Activated CD4-positive, alpha-beta T cell treated with anti-CD3 and anti-CD28 coated beads, Interleukin-2, Interleukin-4, amounts not matched to agents 100 ng/mL and 50 ng/mL, durations not matched to agents 16 hours and 8 hours (primary cell): ENCODE data around the gene LHFPL5.

Source experiments
- DNase-seq: peaks from one replicate; pipeline ENCODE4 v3.0.0-alpha.2; 2020; ENCODE audit warnings: low spot score

LHFPL5 gene

DNA sequence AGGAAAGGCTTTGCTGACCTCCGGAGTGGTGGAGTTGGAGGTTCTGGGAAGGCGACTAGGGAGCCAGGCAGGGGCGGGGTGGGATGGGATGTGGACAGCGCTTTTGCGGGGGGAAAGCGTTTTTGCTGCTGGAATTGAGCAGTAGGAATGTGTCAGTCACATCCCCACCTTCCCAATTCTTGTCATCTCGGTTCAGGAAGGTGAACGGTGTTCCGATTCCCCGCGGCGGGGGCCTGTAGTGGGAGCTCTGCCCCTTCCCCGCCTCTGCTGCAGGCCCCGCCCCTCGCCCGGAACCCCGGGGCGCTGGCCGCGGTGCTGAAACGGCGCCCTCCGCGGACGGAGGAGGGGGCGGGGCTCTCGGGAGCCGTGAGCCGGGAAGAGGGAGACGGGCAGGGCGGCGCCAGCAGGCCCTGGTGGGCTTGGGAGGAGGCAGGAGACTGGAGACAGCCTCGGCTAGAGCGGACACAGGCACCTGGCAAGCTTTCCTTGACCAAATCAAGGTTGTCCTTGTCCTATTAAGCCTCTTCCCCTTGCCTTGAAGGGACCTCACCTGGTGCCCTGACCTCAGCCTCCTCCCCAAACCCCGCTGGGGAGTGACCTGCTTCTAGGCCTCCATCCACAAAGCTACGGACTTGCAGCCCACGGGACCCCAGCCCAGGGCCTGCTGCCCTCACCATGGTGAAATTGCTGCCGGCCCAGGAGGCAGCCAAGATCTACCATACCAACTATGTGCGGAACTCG, at the start of gene LHFPL5:
Gene LHFPL5 (plus strand): TSS at position 357 of the 741 bp plus-strand sequence. CDS start 319 bp downstream, at position 676.
- DNase-seq, result peak; percentile 30

DNA sequence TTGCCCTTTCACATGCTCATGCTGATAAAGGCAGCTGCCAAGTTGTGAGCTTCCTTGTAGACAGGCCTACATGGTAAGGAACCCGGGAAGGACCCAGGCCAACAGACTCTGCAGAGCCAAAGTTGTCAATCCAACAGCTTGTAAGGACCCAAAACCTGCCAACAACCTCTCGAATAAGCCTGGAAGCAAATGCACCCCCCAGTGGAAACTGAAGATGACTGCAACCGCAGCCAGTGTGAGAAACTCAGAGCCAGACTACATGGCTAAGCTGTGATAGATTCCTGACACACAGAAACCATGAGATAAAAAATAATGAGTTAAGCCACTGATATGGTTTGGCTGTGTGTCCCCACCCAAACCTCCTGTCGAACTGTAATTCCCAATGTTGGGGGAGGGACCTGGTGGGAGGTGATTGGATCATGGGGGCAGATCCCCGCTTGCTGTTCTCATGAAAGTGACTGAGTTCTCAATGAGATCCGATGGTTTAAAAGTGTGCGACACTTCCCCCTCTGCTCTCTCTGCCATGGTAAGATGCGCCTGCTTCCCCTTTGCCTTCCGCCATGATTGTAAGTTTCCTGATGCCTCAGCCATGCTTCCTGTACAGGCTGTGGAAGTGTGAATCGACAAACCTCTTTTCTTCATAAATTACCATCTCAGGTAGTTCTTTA, 47.6 kb upstream of the LHFPL5 start:
- peak; percentile 45 for DNase-seq

DNA sequence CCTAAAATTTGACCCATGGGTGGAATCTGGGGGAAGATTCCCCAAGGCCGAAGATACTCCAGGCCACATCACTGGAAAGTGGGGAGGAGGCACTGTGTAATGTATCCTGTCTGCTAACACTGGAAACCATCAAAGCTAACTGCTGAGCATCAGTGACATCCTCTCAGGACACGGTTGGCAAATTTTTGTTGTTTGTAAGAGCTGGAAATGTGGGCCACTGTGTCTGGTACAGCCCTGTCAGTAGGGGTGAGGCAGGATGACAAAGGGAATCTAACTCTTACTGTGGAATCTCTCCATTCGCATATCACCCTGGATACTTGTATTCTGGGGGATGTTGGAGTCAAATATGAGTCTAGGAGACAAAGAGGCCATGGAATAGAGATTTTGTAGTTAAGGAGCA, 45.7 kb upstream of the LHFPL5 start:
- DNase-seq, result no peak

DNA sequence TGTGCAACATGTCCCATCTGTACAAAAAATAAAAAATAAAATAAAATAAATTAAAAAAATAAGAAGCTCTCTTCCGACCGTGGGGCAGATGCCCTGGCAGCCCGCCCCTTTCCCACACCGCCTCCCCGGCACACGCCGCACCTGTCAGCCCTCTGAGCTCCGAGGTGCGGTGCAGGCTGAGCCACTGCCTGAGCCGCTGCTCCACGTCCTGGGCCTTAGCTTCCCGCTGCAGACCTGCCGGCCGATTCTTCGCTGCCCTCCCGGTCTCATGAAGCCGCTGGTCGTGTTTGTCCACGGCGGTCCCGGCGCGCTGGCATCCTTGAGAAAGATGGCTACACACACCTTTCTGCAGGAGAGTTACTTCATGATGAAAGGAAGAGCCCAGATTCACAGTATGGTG, 39.4 kb upstream of the LHFPL5 start:
- DNase-seq, result no peak

DNA sequence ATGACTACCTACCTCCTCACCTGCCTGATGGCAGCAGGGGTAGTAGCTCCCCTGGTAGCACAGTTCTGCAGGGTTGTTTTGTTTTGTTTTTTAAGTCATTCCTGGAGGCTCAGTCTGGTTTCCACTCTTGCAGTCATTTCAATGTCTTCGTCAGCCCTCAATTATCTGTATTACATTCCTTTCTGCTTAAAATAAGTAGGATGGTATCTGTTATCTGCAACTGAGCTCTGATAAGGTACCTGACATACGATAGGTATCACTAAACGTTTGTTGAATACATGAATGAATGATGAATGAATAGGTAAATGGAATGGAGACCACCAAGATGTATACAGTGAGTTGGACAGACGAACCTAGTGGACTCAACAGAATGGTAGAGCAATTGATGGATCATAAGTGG, 35.9 kb upstream of the LHFPL5 start:
- no peak for DNase-seq

DNA sequence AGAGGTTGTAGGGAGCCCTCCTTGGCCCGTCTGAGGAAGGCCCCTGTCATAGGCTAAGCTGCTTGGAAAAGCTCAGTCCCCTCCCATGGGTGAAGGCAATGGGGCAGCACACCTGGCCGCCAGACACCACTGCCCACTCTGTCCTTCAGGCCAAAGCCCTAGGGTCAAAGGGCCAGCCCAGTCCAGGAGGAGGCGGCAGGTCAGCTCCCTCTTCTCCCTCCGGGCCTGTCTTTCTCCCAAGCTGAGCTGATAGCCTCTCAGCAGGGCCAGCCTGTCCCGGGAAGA, 33.9 kb upstream of the LHFPL5 start:
- DNase-seq, result no peak

DNA sequence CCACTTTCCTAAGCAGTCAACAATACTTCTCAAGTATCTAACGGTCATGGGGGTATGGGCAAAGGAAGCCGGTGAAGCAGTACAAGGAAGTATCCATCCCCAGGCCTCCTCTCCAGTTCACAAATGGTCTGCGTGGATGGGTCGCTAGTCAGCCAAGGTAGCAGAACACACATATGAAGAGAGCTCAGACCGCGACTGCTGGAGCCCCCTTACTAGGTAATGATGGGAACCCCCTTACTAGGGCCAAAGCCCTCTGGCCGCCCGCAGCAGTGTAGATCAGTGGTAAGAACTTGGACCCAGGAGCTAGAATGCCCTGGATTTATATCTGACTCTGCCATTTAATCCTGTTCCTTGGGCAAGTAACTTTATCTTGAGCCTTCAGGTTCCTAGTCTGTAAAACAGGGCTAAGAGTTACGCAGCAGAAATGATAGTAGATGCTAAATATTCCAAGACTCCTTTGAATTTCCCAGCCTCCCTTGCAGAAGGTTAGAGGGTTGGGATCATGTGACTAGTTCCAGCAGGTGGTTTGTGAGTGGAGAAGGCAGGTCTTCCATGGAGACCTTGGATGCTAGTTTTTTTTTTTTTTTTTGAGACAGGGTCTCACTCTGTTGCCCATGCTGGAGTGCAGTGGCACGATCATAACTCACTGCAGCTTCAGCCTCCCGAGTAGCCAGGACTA, 30.9 kb upstream of the LHFPL5 start:
- DNase-seq, result no peak

DNA sequence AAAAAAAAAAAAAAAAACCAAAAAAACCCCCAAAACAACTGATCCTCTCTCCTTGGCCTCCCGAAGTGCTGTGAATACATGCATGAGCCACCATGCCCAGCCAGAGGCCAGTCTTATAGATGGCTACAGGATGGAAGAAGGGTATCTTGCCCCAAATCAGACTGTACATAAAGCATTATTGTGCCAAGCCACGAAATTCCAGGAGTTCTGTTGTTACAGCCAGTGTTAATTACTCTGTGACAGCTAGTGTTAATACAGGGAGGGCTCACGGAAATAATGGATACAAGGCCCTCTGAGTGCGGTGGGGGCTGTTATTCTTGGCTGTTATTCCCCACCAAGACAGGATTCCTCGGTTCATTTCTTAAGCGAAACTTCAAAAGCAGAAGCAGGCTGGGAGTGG, 30.1 kb upstream of the LHFPL5 start:
- no peak for DNase-seq

DNA sequence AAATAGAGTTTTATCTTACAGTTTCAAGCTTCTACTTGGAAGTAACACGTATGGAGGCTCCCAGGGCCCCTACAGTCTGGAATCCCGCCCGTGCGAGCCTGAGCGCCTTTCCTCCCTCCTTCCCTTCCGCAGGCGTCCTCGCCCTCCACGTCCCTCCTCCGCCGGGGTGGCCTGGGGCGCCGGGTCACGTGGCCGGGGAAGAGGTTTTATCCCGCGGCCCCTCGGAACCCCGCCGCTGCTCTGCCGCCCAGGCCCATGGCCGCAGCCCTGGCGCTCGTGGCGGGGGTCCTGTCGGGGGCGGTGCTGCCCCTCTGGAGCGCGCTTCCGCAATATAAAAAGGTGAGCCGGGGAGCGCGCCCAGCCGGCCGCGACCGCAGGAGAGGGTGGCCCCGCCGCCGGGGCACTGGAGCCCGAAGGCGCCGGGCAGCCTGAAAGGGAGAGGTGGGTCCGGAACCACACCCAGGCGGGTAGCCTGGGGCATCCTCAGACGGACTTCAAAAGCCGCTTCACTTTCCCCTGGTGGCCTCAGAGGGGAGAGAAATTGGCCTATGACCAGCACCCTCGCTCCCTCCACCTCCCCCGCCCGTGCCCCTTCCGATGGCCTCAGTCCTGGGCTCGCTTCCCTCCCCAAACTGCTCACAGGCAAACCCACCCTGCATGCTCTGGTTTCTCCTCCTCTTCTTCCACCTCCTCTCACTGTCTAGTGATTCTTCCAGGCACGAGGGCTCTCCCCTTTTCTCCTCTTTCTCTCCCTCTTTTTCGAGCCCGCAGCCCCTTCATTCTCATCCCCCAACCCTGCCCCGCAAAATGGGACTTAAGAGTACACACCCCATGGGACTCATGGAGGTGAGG, 28.6 kb upstream of the LHFPL5 start, which contains the start of gene CLPSL2:
Gene CLPSL2 (plus strand): TSS at position 235 of the 852 bp plus-strand sequence. CDS start 21 bp downstream, at position 256.
- DNase-seq, result no peak

DNA sequence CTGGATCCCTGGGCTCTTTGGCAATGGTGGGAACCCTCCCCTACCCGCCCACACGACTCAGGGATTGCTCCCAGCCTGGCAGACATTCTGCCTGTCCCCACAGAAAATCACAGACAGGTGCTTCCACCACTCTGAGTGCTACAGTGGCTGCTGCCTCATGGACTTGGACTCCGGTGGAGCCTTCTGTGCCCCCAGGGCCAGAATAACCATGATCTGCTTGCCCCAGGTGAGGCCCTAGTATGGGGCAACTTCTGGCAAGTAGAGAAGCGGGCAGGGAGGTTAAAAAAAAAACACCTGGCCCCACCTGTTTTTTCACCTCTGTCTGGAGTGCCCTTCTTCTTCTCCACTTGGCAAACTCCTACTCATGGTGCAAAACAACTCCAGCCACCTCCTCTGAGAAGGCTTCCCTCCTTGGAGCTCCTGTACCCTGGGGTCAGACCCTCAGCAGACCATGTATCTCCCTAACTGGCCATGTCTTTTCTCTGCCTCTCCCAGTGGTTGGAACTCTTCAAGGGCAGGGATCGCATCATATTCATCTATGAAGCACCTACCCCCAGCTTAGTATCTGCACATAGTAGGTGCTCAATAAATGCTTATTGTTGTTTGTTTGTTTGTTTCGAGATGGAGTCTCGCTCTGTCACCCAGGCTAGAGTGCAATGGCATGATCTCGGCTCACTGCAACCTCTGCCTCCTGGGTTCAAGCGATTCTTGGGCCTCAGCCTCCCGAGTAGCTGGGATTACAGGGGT, 27.6 kb upstream of the LHFPL5 start:
- no peak for DNase-seq

DNA sequence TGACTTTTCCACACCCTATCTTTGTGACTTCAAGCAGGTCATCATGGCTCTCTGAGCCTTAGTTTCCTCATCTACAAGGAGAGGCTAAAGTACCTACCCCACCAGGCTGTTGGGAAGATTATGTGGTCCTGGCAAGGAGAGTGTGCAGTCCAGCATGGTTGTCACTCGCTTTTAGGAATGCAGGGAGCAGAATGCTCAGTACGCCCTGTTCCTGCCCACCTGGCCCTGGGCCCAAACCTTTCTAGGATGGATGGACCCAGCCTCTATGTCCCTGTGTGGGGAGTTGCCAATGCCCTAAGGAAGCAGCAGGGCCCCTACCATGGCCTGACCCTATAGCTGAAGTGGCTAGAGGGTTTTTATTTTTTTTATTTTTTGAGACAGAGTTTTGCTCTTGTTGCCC, 26.7 kb upstream of the LHFPL5 start:
- DNase-seq, result no peak

DNA sequence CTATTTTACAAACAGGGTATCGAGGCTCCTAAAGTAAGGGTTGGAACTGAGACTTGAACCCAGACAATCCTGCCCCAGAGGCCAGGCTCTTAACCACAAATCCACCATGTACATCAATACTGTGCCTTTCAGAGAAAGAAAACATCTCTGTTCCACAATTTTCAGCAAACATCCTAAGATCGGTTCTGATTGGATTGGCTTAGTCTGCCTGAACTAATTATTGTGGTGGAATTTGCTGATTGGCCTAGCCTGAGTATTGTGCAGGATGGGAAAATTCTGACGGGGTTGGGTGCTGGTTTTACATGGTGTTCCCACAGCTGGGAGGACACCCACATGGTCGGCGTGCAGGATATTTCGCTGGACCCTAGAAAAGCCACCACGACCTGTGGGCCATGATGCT, 24.4 kb upstream of the LHFPL5 start, which contains the start of gene CLPSL1:
Gene CLPSL1 (plus strand): TSS at position 301 of the 400 bp plus-strand sequence. CDS start 92 bp downstream, at position 393.
- DNase-seq, result no peak

DNA sequence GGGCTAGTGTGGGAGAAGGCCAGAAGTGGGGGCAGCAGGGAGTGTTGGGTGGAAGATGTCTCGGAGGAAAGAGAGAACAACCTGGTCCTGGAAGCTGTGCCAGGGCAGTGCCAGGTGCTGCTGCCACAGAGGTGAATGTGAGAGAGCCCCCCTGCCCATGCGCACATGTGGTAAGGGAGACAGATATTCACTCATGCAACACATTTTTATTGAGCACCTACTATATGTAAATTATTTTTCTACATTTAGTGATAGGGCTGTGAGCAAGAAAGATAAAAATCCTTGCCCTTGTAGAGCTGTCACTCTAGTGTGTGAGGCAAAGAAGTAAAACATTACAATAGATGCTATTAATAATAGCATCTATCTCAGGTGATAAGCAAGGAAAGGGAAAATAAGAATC, 23.9 kb upstream of the LHFPL5 start:
- no peak for DNase-seq

DNA sequence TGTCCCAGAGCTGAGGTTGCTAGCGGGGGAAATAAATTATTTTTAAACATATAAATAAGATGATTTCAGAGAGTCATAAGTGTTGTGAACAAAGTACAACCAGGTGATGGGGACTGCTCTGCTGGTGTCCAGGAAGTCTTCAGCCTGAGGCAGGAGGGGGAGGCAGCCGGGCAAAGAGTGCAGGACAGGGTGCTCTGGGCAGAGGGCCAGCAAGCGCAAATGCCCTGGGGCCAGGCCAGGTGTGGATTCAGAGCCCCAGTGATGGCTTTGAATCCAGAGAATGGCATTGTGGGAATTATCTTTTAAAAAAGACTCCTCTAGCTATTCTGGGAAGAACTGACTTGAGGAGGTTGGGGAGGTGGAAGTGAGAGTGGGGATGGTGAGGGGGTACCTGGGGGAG, 22.7 kb upstream of the LHFPL5 start:
- DNase-seq, result no peak

DNA sequence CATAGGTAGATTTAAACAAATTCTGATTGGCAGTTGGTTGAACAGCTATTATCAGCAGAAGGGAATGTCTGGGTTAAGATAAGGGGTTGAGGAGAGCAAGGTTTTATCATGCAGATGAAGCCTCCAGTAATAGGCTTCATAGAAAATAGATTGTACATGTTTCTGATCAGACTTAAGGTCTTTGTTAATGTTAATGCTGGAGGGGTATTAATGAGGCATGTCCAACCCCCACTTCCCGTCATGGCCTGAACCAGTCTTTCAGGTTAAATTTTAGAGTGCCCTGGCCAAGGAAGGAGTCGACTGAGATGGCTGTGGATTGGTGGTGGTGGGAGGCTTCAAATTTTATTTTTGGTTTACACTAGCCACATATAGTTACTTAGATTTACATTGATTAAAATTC, 21.0 kb upstream of the LHFPL5 start:
- DNase-seq, result no peak

DNA sequence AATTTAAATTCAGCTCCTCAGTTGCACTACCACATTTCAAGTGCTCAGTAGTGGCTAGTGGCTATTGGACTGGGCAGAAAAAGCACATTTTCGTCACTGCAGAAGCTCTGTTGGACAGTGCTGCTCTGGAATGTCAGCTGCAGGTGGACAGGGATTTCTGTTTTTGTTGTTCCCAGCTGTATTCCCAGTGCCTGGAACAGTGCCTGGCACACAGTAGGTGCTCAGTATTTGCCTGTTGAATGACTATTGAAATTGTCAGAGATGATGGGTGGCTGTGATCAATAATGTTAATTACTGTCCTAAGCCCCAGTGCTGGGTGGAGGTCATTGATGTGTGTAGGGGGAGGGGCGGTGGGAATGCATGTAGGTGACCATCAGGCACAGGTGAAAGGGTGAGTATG, 18.9 kb upstream of the LHFPL5 start:
- DNase-seq, result no peak

DNA sequence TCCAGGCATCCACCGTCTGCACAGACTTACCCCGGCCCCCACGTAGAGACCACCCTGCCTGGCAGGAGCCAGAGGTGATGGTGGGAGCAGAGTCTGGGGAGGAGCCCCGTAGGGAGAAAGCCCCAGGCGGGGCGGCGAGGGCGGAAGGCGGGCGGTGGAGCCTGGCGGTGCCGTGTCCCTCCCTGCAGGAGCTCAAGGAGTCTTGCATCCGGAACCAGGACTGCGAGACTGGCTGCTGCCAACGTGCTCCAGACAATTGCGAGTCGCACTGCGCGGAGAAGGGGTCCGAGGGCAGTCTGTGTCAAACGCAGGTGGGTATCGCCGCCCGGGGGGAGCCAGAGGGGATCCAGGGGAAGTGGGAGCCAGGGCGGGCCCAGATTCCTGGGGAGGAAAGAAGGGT, 18.3 kb upstream of the LHFPL5 start:
- no peak for DNase-seq

DNA sequence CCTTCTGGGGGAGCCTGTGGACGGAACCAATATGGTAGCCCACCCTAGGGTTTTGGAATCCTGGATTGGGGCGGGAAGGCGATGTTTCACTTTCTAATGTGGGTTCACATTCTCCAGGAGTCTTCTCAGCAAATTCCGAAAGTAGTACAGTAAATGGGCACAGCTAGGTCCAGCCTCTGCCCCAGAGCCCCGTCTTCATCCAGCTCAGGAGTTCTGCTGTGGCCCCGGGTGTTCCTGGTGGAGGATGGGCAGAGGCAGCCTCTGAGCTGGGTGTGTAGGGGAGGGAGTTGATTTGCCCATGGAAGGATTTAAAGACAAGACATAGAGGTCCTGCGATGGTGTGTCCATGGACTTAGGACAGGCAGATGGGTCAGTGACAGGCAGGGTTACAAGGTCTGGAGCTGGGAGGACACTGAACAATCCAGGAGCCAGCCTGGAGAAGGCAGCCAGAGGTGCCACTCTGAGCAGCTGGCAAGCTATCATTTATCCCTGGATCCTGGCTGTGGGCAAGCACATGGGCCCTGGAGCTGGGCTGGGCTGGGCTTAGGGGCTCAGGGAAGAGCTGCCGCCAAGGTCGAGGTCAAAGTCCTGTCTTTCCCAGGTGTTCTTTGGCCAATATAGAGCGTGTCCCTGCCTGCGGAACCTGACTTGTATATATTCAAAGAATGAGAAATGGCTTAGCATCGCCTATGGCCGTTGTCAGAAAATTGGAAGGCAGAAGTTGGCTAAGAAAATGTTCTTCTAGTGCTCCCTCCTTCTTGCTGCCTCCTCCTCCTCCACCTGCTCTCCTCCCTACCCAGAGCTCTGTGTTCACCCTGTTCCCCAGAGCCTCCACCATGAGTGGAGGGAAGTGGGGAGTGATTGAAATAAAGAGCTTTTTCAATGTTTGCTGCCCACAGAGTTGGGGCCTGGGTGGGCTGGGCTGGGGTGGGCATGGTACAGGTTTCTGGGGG, 17.6 kb upstream of the LHFPL5 start:
- DNase-seq, result no peak

DNA sequence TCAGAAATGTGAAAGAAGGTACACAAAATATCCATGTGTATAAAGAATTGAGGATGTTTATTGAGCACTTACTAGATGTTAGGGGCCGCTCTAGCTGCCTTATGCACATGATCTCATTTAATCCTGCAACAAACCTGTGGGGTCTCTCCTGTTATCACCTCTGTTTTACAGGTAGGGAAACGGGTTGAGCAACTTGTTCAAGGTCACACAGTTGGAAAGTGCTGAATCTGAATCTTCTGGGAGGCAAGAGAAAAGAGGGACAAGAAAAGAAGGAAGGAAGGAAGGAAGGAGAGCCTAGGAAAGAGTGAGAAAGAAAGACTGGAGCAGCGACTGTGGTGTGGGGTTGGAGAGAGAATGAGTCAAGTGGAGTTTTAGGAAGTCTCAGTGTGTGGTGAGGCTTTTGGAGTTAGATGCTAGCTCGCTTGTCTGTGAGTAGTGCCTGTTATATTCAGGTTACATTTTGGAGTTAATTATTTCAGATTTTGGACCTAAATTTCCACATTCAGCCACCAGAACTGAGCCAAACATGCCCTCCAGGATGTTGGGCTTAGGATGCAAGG, 16.6 kb upstream of the LHFPL5 start:
- no peak for DNase-seq

DNA sequence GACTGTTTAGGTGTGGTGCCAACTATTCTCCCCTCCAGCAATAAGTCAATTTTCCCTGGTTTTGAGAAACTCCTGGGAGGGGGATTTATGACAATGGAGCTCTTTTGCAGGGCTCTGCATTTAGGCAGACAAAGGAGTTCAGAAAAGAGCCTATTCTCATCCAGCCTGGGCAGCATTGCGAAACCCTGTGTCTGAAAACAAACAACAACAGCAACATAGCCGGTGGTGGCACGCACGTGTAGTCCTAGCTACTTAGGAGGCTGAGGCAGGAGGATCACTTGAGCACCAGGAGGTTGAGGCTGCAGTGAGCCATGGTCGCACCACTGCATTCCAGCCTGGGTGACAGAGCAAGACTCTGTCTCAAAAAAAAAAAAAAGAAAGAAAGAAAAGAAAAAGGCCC, 14.5 kb upstream of the LHFPL5 start:
- no peak for DNase-seq
